IPS-15b (cell line): ENCODE data around the gene C6orf47.

Experiments used
- H3K27me3 ChIP-seq: one replicate; pipeline ENCODE4 v1.6.1; 2013; ENCODE audit warnings: low read length; ENCODE audit not compliant: control insufficient read depth, insufficient read depth
- H3K36me3 ChIP-seq: one replicate; pipeline ENCODE4 v1.6.1; 2013; ENCODE audit warnings: low read length; ENCODE audit not compliant: control insufficient read depth, insufficient read depth
- H3K4me1 ChIP-seq: one replicate; pipeline ENCODE4 v1.6.1; 2013; ENCODE audit warnings: mild to moderate bottlenecking, low read length; ENCODE audit not compliant: control insufficient read depth, insufficient read depth
- H3K4me3 ChIP-seq: one replicate; pipeline ENCODE4 v1.5.1; 2013; ENCODE audit warnings: low read depth, low read length
- H3K9ac ChIP-seq: one replicate; pipeline ENCODE4 v1.6.1; 2013; ENCODE audit warnings: low read depth, mild to moderate bottlenecking, low read length
- H3K9me3 ChIP-seq: one replicate; pipeline ENCODE4 v1.6.1; 2013; ENCODE audit warnings: mild to moderate bottlenecking, low read length; ENCODE audit not compliant: control insufficient read depth, insufficient read depth

Gene C6orf47

GRCh38 chr6:31663961-31664789 lies 3.6 kb upstream of the C6orf47 start:
- Histone ChIP-seq H3K36me3 (peaks cover 32% of the 10 kb centered on the region), H3K4me1 (peaks cover 3% of the 10 kb centered on the region), H3K27me3 (no peaks in the 10 kb centered on the region), H3K4me3 (peak overlapping the region; percentile 97), H3K9me3 (no peaks in the 10 kb centered on the region), H3K9ac (peak overlapping the region; percentile 97)

DNA sequence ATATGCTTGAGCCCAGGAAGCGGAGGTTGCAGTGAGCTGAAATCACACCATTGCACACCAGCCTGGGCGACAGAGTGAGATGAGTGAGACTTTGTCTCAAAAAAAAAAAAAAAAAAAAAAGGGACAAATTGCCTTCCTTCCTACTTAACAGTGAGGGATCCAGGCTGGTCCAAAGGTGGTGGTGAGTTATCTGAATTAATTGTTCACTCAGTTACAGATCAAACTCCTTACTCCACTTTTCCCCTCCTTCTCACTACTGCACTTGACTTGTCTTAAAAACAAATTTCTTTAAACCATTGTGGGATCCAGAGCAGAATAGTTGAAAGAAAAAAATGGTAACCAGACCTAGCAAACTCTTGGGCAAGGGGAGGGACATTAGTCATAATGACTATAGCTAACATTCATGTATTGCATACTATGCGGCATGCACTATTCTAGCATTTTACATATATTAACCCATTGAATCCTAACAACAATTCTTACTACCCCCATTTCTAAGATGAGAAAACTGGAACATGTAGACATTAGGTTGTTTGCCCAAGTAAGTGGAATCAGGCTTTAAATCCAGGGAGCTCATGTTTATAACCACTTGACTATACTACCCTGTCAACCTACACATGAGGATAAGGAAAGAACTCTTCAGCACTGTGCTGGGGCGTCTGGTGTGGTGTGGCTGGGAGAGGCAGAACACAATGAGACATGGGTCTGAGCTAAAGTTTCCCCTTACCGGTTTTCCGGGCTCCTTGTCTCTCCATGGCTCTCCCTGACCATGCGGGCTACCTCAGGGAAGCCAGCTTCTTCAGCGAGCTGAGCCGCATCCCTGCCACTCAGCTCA lies 2.8 kb upstream of the C6orf47 start:
- Histone ChIP-seq H3K4me3 (peak overlapping the region; percentile 97), H3K9ac (no peak overlapping the region), H3K27me3 (no peaks in the 10 kb centered on the region), H3K36me3 (peaks cover 26% of the 10 kb centered on the region), H3K9me3 (no peaks in the 10 kb centered on the region), H3K4me1 (peaks cover 3% of the 10 kb centered on the region)

DNA sequence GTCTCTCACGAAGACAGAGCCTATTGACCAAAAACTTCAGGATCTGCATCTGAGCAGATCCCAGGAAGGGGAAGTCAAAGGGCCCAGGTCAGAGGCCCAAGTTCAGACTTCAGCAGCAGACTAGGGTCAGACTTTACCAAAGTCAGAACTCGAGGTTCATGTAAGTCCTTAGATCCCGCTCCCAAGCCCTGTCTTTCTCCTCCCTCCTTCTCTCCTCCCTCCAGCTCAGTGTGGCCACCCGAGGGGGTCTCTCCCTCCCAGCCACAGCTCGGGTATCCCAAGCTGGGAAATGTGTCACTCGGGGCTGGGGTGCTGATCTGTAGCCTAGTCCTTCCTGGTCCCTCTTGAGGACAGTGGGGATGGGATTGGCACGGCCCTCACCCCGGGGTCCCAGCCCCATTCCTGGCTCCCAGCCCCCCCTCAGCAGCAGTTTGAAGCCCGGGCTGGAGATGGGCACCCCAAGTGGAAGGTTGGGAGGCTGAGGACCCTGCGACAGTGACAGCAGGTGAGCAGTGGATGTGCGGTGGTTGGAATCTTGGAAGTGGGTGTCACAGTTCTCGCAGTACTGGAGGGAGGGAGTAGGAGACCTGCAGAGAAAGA lies 1.6 kb upstream of the C6orf47 start:
- Histone ChIP-seq H3K9ac (no peak overlapping the region), H3K9me3 (no peaks in the 10 kb centered on the region), H3K27me3 (no peaks in the 10 kb centered on the region), H3K4me3 (no peak overlapping the region), H3K4me1 (peaks cover 3% of the 10 kb centered on the region), H3K36me3 (peaks cover 18% of the 10 kb centered on the region)

GRCh38 chr6:31661262-31662123 lies 915 bp upstream of the C6orf47 start:
- Histone ChIP-seq H3K4me1 (peaks cover 3% of the 10 kb centered on the region), H3K9ac (peak overlapping the region; percentile 65), H3K9me3 (no peaks in the 10 kb centered on the region), H3K4me3 (peak overlapping the region; percentile 92), H3K27me3 (no peaks in the 10 kb centered on the region), H3K36me3 (peaks cover 18% of the 10 kb centered on the region)

- Histone ChIP-seq H3K4me3 (peak overlapping the region; percentile 92), H3K4me1 (peaks cover 3% of the 10 kb centered on the region), H3K36me3 (peaks cover 18% of the 10 kb centered on the region), H3K9ac (peak overlapping the region; percentile 96), H3K9me3 (no peaks in the 10 kb centered on the region), H3K27me3 (no peaks in the 10 kb centered on the region)
Observed at GRCh38 chr6:31659649-31660380, 763 bp downstream of the C6orf47 start.

GRCh38 chr6:31658983-31659648 lies 1.5 kb downstream of the C6orf47 start:
- Histone ChIP-seq H3K4me1 (peaks cover 2% of the 10 kb centered on the region), H3K4me3 (peak overlapping the region; percentile 92), H3K27me3 (no peaks in the 10 kb centered on the region), H3K9me3 (no peaks in the 10 kb centered on the region), H3K9ac (no peak overlapping the region), H3K36me3 (peaks cover 18% of the 10 kb centered on the region)

GRCh38 chr6:31658158-31658688 lies 2.4 kb downstream of the C6orf47 start:
- H3K9me3 ChIP-seq, result no peaks in the 10 kb centered on the region
- no peaks in the 10 kb centered on the region for H3K4me1 ChIP-seq
- H3K9ac ChIP-seq, result no peak overlapping the region
- H3K27me3 ChIP-seq, result no peaks in the 10 kb centered on the region
- H3K36me3 ChIP-seq, result peaks cover 15% of the 10 kb centered on the region
- H3K4me3 ChIP-seq, result no peak overlapping the region

DNA sequence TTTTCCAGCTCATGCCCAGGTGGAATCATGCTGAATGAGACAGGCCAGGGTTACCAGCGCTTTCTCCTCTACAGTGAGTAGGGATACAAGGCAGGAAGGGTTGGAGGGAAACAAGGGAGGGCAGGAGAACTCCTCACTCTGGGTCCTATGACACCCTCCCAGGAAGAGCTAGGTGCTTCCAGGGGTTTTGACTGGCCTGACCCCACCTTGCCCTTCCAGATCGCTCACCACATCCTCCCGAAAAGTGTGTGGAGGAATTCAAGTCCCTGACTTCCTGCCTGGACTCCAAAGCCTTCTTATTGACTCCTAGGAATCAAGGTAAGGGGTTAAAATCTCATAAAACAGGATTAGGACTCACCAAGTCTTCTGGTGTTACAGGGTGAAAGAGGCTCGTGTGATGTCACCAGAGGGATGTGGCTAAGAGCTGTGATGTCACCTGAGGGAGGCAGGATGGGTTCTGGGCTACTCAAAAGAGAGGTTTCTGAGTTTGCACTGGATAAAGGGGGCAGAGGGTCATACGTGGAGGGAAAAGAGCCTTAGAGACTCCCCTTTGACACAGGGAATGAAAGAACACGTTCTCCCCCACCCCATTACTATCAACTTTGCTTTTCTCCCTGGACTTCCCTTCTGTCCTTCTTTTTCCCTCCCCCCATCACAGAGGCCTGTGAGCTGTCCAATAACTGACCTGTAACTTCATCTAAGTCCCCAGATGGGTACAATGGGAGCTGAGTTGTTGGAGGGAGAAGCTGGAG lies 3.0 kb downstream of the C6orf47 start:
- H3K4me1 ChIP-seq, result no peaks in the 10 kb centered on the region
- no peak overlapping the region for H3K4me3 ChIP-seq
- H3K9me3 ChIP-seq, result no peaks in the 10 kb centered on the region
- H3K36me3 ChIP-seq, result peaks cover 14% of the 10 kb centered on the region
- no peak overlapping the region for H3K9ac ChIP-seq
- no peaks in the 10 kb centered on the region for H3K27me3 ChIP-seq

- no peak within 1 kb of the TSS for H3K9ac ChIP-seq
- no peaks in the 10 kb centered on the region for H3K9me3 ChIP-seq
- H3K4me3 ChIP-seq, result no peak within 1 kb of the TSS
- H3K36me3 ChIP-seq, result peaks cover 3% of the 10 kb centered on the region
- no peaks in the 10 kb centered on the region for H3K4me1 ChIP-seq
- H3K27me3 ChIP-seq, result no peaks in the 10 kb centered on the region
Observed at GRCh38 chr6:31655349-31656237, 5.0 kb downstream of the C6orf47 start, which contains the start of gene APOM. Gene APOM, plus strand, starts transcription at chr6:31655894. Its CDS starts 73 bp downstream, at chr6:31655967.
